UCSD-AML1 (cell line): ENCODE data around the gene C8A.

Experiments used
- DNase-seq: peaks from one replicate; lab custom pipeline; 2025; ENCODE audit not compliant: unreplicated experiment; lab: John Stamatoyannopoulos, UW

C8A gene

GRCh38 chr1:56854521-56855099 is at the start of gene C8A:
C8A (plus strand) TSS chr1:56854797; CDS start chr1:56854902, 105 bp downstream.
- no peak for DNase-seq

GRCh38 chr1:56806804-56807203 is 47.8 kb upstream of the C8A start:
- no peak for DNase-seq

GRCh38 chr1:56808410-56808809 is 46.2 kb upstream of the C8A start:
- DNase-seq: no peak

- no peak for DNase-seq
These were observed 43.3 kb upstream of the C8A start for GRCh38 chr1:56811331-56811730.

- DNase-seq: no peak
These were observed 40.4 kb upstream of the C8A start for GRCh38 chr1:56814205-56814604.

GRCh38 chr1:56816264-56816663 is 38.3 kb upstream of the C8A start:
- no peak for DNase-seq

- no peak for DNase-seq
These were observed 37.7 kb upstream of the C8A start for GRCh38 chr1:56816909-56817308.

- no peak for DNase-seq
These were observed 36.7 kb upstream of the C8A start for GRCh38 chr1:56817716-56818463.

GRCh38 chr1:56819387-56819899 is 35.2 kb upstream of the C8A start, which contains the start of gene FYB2:
FYB2 (minus strand) TSS chr1:56819404; CDS start chr1:56819290, 114 bp downstream.
- no peak for DNase-seq

GRCh38 chr1:56820755-56821461 is 33.7 kb upstream of the C8A start:
- peak; percentile 54 for DNase-seq

- no peak for DNase-seq
These were observed 33.2 kb upstream of the C8A start for GRCh38 chr1:56821462-56821797.

- DNase-seq: no peak
These were observed 30.3 kb upstream of the C8A start for GRCh38 chr1:56824271-56824670.

- no peak for DNase-seq
These were observed 29.7 kb upstream of the C8A start for GRCh38 chr1:56824938-56825337.

GRCh38 chr1:56825436-56825835 is 29.2 kb upstream of the C8A start:
- no peak for DNase-seq

- no peak for DNase-seq
These were observed 26.9 kb upstream of the C8A start for GRCh38 chr1:56827711-56828110.

- DNase-seq: no peak
These were observed 24.5 kb upstream of the C8A start for GRCh38 chr1:56830052-56830451.

GRCh38 chr1:56831871-56832693 is 22.5 kb upstream of the C8A start:
- DNase-seq: peak; percentile 48

GRCh38 chr1:56833088-56833487 is 21.5 kb upstream of the C8A start:
- DNase-seq: no peak

- no peak for DNase-seq
These were observed 20.3 kb upstream of the C8A start for GRCh38 chr1:56834137-56834900.

- no peak for DNase-seq
These were observed 18.9 kb upstream of the C8A start for GRCh38 chr1:56835657-56836056.
